Cardiac muscle cell (in vitro differentiated cells and primary cell): ENCODE data around the gene NPFFR1. TPM values are rescaled to one million over a fixed set of nuclear protein-coding genes. Genes with fewer than 3 reads are reported as not detected.
"Not testable (repeated sequence)": the region's sequence is repeated elsewhere in the genome, so short reads cannot be mapped to it uniquely, and the experiment has no call there.

ENCODE experiments used
- DNase-seq, 2 donors: peaks; one replicate each; pipeline versions ENCODE4 v3.0.0 to v3.0.0-alpha.2; 2010 to 2017; ENCODE audit warnings: low read depth in 1 of 2, low spot score in 1 of 2
- H3K27ac ChIP-seq: fragments of 200-600 bp; sonication (generic); 2 replicates; pipeline ENCODE4 v1.5.1; 2016
- H3K27me3 ChIP-seq: fragments of 200-600 bp; sonication (generic); 2 replicates; pipeline ENCODE4 v1.6.0; 2016; ENCODE audit warnings: control low read depth
- H3K36me3 ChIP-seq: fragments of 200-600 bp; sonication (generic); 2 replicates; pipeline ENCODE4 v1.5.1; 2016; ENCODE audit warnings: control low read depth
- H3K4me1 ChIP-seq: fragments of 200-600 bp; sonication (generic); 2 replicates; pipeline ENCODE4 v1.8.1; 2017; ENCODE audit warnings: low read depth, mild to moderate bottlenecking, mixed run types
- H3K4me3 ChIP-seq: fragments of 200-600 bp; sonication (generic); 2 replicates; pipeline ENCODE4 v1.5.1; 2016; ENCODE audit warnings: mild to moderate bottlenecking
- H3K9me3 ChIP-seq: fragments of 200-600 bp; sonication (generic); 2 replicates; pipeline ENCODE4 v1.5.1; 2017; ENCODE audit warnings: low read depth, mild to moderate bottlenecking, control low read depth
- polyA plus RNA-seq: library from polyadenylated mRNA; unstranded; fragments of >200 nt; fragmentation: Nextera tagmentation; extraction: Ambion mirVana; gene quantifications from 2 replicates; pipeline ENCODE4 v1.2.1, GENCODE V29; 2016
- total RNA-seq: library from RNA; depleted of rRNA; stranded (reverse); fragments of >200 nt; gene quantifications from 2 replicates; pipeline ENCODE4 v1.2.3, GENCODE V29; 2016
- TF ChIP-seq, protein P1 (sequence below): IDR thresholded peaks from 2 replicates; pipeline ENCODE4 v1.5.1; 2012; ENCODE audit warnings: low read depth, mild to moderate bottlenecking, low read length

NPFFR1 gene
- total and polyA plus RNA-seq, 2 experiments from 2014 or later = not detected

DNA sequence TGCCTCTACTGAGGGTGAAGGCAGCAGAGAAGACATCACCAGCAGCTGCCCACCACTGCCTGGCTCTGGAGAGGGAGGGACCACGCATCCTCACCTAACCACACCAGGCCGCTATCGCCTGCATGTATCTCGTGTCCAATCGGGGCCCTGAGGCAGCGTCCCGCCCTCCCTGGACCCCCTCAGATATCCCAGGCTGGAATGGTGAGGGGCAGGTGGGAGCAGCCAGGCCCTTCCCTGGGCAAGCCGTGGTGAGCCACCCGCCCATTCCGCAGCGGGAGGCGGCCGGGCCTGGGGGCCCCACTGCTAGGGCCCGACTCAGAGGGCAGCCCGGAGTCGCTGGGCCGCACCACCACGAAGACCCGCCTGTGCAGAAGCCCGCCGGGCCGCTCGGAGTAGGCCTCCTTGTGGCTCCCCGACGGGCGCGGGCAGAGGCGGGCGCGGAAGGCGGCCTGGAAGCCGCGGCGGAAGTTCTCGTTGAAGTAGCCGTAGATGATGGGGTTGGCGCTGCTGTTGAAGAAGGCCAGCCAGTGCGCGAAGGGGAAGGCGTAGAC is 29.0 kb downstream of the NPFFR1 start:
- no peak for DNase-seq
- TF ChIP-seq, protein P1, sequence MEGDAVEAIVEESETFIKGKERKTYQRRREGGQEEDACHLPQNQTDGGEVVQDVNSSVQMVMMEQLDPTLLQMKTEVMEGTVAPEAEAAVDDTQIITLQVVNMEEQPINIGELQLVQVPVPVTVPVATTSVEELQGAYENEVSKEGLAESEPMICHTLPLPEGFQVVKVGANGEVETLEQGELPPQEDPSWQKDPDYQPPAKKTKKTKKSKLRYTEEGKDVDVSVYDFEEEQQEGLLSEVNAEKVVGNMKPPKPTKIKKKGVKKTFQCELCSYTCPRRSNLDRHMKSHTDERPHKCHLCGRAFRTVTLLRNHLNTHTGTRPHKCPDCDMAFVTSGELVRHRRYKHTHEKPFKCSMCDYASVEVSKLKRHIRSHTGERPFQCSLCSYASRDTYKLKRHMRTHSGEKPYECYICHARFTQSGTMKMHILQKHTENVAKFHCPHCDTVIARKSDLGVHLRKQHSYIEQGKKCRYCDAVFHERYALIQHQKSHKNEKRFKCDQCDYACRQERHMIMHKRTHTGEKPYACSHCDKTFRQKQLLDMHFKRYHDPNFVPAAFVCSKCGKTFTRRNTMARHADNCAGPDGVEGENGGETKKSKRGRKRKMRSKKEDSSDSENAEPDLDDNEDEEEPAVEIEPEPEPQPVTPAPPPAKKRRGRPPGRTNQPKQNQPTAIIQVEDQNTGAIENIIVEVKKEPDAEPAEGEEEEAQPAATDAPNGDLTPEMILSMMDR = no peak

DNA sequence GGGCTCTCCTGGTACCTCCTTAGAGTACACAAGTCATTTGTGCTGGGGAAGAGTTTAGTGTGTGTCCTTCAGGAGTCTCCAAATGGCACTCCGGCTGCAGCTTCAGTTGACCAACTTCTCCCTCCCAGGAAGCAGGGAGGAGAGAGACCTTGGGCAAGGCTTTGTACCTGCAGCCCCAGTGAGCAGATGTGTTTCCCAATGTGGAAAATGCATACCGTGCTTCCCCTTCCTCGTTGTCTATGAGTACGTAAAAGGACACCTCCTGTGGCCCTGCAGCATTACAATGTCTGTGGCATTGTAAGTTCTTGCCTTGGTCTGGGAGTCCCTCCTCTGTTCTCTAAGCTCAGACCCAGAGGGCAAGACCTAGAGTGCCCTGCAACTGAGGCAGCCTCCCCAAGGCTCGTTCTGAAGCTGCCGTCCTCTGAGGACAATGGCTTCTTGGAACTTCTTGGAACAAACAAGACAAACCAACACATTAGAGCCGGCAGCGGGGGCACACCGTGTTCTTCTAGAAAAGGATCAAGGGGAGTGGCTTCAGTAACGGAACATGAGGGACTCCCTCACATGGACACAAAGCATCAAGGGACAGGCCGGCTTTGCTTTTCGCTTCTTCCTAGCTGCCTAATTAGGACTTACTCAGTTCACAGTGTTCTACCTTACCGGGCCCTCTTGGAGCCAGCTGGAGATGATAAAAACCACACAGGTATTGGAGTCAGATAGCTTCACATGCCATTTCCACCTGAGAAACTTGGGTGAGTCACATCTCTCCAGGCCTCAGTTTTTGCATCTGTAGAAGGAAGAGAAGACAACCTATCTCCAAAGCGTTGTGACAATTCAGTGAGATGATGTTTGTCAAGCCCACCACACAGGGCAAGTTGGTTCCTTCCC is 29.7 kb downstream of the NPFFR1 start:
- no peaks in the 10 kb centered on the region for H3K4me1 ChIP-seq
- H3K36me3 ChIP-seq = no peaks in the 10 kb centered on the region
- no peaks in the 10 kb centered on the region for H3K27me3 ChIP-seq
- TF ChIP-seq, protein P1 = no peak
- H3K9me3 ChIP-seq = no peaks in the 10 kb centered on the region
- H3K27ac ChIP-seq = no peak overlapping the region
- no peak for DNase-seq
- no peak overlapping the region for H3K4me3 ChIP-seq

More for the DNA sequence above, 29.0 kb downstream of the NPFFR1 start:
- H3K27me3 ChIP-seq = no peaks in the 10 kb centered on the region
- no peak overlapping the region for H3K27ac ChIP-seq
- no peaks in the 10 kb centered on the region for H3K4me1 ChIP-seq
- H3K9me3 ChIP-seq = no peaks in the 10 kb centered on the region
- H3K4me3 ChIP-seq = no peak overlapping the region
- no peaks in the 10 kb centered on the region for H3K36me3 ChIP-seq

DNA sequence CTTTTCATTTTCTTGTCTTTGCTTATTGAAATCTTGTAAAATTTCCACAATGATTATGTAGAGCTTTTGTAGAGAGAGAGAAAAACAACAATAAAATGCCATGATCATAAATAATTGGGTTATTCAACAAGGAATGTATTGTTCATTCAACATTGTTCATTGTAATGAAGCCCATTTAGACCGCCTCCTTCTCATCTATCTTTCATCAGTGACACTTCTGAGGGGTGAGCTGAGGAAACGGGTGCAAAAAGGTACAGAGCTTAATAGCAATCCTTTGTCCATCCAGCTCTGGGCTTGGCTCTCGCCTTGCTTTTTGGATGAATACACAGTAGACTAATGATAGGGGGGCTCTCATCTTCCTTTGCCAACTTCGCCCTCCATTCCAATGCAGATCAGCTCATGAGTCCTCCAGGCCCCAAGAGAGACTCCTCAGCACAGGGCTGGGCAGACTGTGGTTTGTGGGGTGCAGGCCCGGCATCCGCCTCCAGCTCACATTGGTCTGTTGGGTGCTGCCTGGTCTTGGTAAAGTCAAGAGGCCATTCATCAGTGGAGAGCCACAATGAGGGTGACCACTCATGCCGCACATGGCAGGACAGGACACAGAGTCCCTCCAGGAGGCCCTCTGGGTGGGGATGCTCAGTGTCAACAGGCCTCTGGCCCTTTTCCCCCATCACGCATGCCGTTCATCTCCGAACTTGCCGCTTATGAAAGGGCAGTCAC is 32.7 kb downstream of the NPFFR1 start:
- Histone ChIP-seq H3K4me3 (no peak overlapping the region), H3K9me3 (no peaks in the 10 kb centered on the region), H3K27me3 (no peaks in the 10 kb centered on the region), H3K4me1 (no peaks in the 10 kb centered on the region), H3K27ac (no peak overlapping the region), H3K36me3 (no peaks in the 10 kb centered on the region)
- TF ChIP-seq, protein P1 = no peak
- no peak for DNase-seq

DNA sequence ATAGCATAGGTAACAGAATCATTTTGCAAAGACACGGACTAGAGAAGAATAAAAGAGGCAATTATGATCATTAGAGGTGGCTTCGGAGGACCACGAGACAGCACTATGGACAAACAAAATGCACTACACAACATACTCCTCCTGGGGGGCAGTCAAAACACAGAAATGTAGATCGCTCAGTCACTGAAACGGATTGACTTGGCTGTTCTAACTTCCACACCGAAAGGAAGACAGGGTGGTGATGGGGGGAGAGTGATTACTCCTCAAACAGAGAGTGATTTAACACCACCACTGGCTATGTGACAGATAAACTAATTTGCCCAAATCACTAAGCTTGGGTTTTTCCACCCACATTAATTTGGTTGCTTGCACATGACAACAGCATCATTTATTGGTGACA is 36.4 kb downstream of the NPFFR1 start:
- DNase-seq = no peak
- H3K4me1 ChIP-seq = no peaks in the 10 kb centered on the region
- no peaks in the 10 kb centered on the region for H3K9me3 ChIP-seq
- no peaks in the 10 kb centered on the region for H3K36me3 ChIP-seq
- H3K27ac ChIP-seq = no peak overlapping the region
- H3K4me3 ChIP-seq = no peak overlapping the region
- peaks cover 11% of the 10 kb centered on the region for H3K27me3 ChIP-seq
- TF ChIP-seq, protein P1 = no peak

DNA sequence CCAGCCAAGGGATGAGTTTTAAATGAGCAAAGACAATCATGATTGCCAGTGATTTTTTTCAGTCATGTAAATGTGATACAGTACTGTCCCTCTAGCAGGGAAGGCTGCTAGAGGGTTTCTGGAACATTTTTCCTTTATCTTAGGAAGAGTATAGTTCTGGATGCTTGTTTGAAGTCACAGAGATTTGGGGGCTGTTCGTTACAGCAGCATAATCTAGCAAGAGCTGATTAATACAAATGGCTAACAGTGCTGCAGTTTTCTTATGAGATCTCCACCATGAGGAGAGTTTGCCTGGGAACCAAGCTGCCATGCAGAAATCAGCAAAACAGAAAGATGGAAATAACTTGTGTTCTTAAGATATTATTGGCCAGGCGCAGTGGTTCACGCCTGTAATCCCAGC is 42.7 kb downstream of the NPFFR1 start:
- Histone ChIP-seq H3K36me3 (no peaks in the 10 kb centered on the region), H3K4me1 (no peaks in the 10 kb centered on the region), H3K27me3 (peaks cover 11% of the 10 kb centered on the region), H3K9me3 (no peaks in the 10 kb centered on the region), H3K4me3 (no peak overlapping the region), H3K27ac (no peak overlapping the region)
- TF ChIP-seq, protein P1 = no peak
- no peak for DNase-seq

DNA sequence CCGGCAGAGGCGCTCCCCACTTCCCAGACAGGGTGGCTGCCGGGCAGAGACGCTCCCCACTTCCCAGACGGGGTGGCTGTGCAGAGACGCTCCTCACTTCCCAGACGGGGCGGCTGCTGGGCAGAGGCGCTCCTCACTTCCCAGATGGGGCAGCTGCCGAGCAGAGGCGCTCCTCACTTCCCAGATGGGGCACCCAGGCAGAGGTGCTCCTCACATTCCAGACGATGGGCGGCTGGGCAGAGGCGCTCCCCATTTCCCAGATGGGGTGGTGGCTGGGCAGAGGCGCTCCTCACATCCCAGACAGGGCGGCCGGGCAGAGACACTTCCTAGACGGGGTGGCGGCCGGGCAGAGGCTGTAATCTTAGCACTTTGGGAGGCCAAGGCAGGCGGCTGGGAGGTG is 43.8 kb downstream of the NPFFR1 start:
- DNase-seq, H3K9me3 ChIP-seq, H3K4me1 ChIP-seq, H3K4me3 ChIP-seq, H3K36me3 ChIP-seq, H3K27ac ChIP-seq: not testable (repeated sequence)
- peaks cover 11% of the 10 kb centered on the region for H3K27me3 ChIP-seq

DNA sequence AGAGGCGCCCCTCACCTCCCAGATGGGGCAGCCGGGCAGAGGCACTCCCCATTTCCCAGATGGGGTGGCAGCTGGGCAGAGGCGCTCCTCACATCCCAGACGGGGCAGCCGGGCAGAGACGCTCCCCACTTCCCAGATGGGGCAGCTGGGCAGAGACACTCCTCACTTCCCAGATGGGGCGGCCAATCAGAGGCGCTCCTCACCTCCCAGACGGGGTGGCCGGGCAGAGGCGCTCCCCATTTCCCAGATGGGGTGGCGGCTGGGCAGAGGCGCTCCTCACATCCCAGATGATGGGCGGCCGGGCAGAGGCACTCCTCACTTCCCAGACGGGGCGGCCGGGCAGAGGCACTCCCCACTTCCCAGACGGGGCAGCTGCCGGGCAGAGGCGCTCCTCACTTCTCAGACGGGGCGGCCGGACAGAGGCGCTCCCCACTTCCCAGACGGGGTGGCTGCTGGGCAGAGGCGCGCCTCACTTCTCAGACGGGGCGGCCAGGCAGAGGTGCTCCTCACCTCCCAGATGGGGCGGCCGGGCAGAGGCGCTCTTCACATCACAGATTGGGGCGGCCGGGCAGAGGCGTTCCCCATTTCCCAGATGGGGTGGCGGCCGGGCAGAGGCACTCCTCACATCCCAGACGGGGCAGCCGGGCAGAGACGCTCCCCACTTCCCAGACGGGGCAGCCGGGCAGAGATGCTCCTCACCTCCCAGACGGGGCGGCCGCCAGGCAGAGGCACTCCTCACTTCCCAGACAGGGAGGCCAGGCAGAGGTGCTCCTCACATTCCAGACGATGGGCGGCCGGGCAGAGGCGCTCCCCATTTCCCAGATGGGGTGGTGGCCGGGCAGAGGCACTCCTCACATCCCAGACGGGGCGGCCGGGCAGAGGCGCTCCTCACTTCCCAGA is 44.5 kb downstream of the NPFFR1 start:
- DNase-seq, H3K36me3 ChIP-seq, H3K4me1 ChIP-seq: not testable (repeated sequence)

More for the DNA sequence above, 44.5 kb downstream of the NPFFR1 start:
- H3K9me3 ChIP-seq, H3K27ac ChIP-seq, H3K4me3 ChIP-seq: not testable (repeated sequence)
- peaks cover 11% of the 10 kb centered on the region for H3K27me3 ChIP-seq
